Stimulated activated naive CD8-positive, alpha-beta T cell treated with anti-CD3 and anti-CD28 coated beads, Interleukin-15, amount 100 ng/mL, for 72 hours (primary cell): ENCODE measurements around the gene FBN1.

Experiments used
- ATAC-seq: fragments of 150-1000 bp; cut with Tn5 transposase; 2 replicates; pipeline ENCODE4 v1.10.0; 2021; ENCODE audit warnings: mild to moderate bottlenecking, moderate library complexity
- DNase-seq, 2 donors: peaks; one replicate each; pipeline ENCODE4 v3.0.0; 2021 to 2022
- H3K27ac Mint-ChIP-seq, 2 donors: one replicate each; pipeline ENCODE4 v1.8.0; 2022; ENCODE audit warnings: mild to moderate bottlenecking in 2 of 2, mixed read lengths in 2 of 2, moderate library complexity in 2 of 2
- H3K27me3 Mint-ChIP-seq: one replicate; pipeline ENCODE4 v1.8.0; 2022; ENCODE audit warnings: mixed read lengths
- H3K4me1 Mint-ChIP-seq: one replicate; pipeline ENCODE4 v1.8.0; 2022; ENCODE audit warnings: mild to moderate bottlenecking, mixed read lengths
- H3K4me3 Mint-ChIP-seq, 2 donors: one replicate each; pipeline ENCODE4 v1.8.0; 2022; ENCODE audit warnings: mild to moderate bottlenecking in 2 of 2, mixed read lengths in 2 of 2, moderate library complexity in 1 of 2
- H3K9me3 Mint-ChIP-seq, 2 donors: one replicate each; pipeline ENCODE4 v1.8.0; 2022; ENCODE audit warnings: mixed read lengths in 2 of 2

FBN1 gene

GRCh38 chr15:48472756-48473155 lies 172.8 kb downstream of the FBN1 start:
- Mint-ChIP-seq H3K27ac (no peak overlapping the region), H3K4me1 (no peaks in the 10 kb centered on the region), H3K27me3 (no peaks in the 10 kb centered on the region), H3K4me3 (no peak overlapping the region), H3K9me3 (no peaks in the 10 kb centered on the region)
- ATAC-seq (no peak), DNase-seq (no peak)

DNA sequence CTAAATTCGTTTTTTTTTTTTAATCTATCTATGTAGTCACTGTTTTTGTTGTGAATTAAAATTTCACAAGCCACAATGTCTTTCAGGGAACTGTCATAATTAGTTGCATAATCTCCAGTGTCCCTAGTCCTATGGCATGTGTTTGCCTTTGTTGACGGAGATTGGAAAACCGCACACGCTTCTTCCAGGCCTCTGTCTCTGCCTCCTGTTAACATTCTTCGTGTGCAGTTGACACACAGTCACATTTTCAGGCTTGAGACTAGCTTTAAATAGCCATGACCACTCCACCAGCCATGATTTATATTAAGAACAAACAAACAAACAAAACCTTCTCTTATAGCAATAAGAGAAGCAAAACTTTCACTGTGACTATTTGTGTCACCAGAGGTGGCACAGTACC lies 174.4 kb downstream of the FBN1 start:
- no peak for DNase-seq
- no peaks in the 10 kb centered on the region for H3K27me3 Mint-ChIP-seq

GRCh38 chr15:48470096-48470495 lies 175.4 kb downstream of the FBN1 start:
- DNase-seq (no peak), ATAC-seq (no peak)
- no peaks in the 10 kb centered on the region for H3K4me1 Mint-ChIP-seq
- H3K27ac Mint-ChIP-seq: no peak overlapping the region
- H3K27me3 Mint-ChIP-seq: no peaks in the 10 kb centered on the region
- H3K9me3 Mint-ChIP-seq: no peaks in the 10 kb centered on the region
- H3K4me3 Mint-ChIP-seq: no peak overlapping the region

More for the DNA sequence above, 174.4 kb downstream of the FBN1 start:
- H3K27ac Mint-ChIP-seq: no peak overlapping the region
- no peaks in the 10 kb centered on the region for H3K9me3 Mint-ChIP-seq
- no peak overlapping the region for H3K4me3 Mint-ChIP-seq
- ATAC-seq: no peak
- H3K4me1 Mint-ChIP-seq: no peaks in the 10 kb centered on the region

- DNase-seq (no peak), ATAC-seq (no peak)
- H3K9me3 Mint-ChIP-seq: no peaks in the 10 kb centered on the region
- H3K4me3 Mint-ChIP-seq: no peak overlapping the region
- no peaks in the 10 kb centered on the region for H3K4me1 Mint-ChIP-seq
- H3K27me3 Mint-ChIP-seq: no peaks in the 10 kb centered on the region
- no peak overlapping the region for H3K27ac Mint-ChIP-seq
These were observed 175.8 kb downstream of the FBN1 start for GRCh38 chr15:48469681-48470080.

DNA sequence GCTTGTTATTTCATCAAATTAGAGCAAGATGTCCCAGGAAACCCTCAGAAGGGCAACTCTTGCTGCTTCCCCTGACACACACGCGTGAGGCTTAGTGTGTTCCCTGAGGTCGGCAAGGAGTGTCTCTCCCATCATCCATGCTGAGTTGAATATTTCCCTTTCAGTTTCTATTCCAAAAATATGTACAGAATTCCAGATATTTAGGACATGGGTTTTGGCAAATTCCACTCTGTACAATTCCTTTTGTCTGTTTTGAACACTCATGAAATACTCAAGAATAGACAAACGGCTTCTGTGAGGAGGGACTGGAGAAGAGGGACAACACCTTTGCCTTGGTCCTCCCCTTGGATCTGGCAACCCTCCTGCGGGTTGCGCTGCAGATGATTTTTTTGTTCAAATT lies 176.2 kb downstream of the FBN1 start:
- Mint-ChIP-seq H3K4me1 (no peaks in the 10 kb centered on the region), H3K4me3 (no peak overlapping the region), H3K27ac (no peak overlapping the region), H3K9me3 (no peaks in the 10 kb centered on the region), H3K27me3 (no peaks in the 10 kb centered on the region)
- ATAC-seq (no peak), DNase-seq (no peak)

- H3K27me3 Mint-ChIP-seq: no peaks in the 10 kb centered on the region
- no peaks in the 10 kb centered on the region for H3K9me3 Mint-ChIP-seq
- no peak overlapping the region for H3K4me3 Mint-ChIP-seq
- ATAC-seq (no peak), DNase-seq (no peak)
- no peaks in the 10 kb centered on the region for H3K4me1 Mint-ChIP-seq
- peak overlapping the region in 1 of 2 donors; percentile 48 for H3K27ac Mint-ChIP-seq
These were observed 177.7 kb downstream of the FBN1 start for GRCh38 chr15:48467801-48468200.

GRCh38 chr15:48466820-48467219 lies 178.7 kb downstream of the FBN1 start:
- H3K27me3 Mint-ChIP-seq: no peaks in the 10 kb centered on the region
- no peak overlapping the region for H3K4me3 Mint-ChIP-seq
- DNase-seq: no peak
- no peaks in the 10 kb centered on the region for H3K9me3 Mint-ChIP-seq
- peak overlapping the region in 1 of 2 donors; percentile 72 for H3K27ac Mint-ChIP-seq
- H3K4me1 Mint-ChIP-seq: no peaks in the 10 kb centered on the region
- ATAC-seq: no peak

- ATAC-seq (no peak), DNase-seq (no peak)
- Mint-ChIP-seq H3K4me3 (no peak overlapping the region), H3K4me1 (no peaks in the 10 kb centered on the region), H3K27me3 (no peaks in the 10 kb centered on the region), H3K27ac (peak overlapping the region in 1 of 2 donors; percentile 36), H3K9me3 (no peaks in the 10 kb centered on the region)
These were observed 179.4 kb downstream of the FBN1 start for GRCh38 chr15:48466079-48466478.

DNA sequence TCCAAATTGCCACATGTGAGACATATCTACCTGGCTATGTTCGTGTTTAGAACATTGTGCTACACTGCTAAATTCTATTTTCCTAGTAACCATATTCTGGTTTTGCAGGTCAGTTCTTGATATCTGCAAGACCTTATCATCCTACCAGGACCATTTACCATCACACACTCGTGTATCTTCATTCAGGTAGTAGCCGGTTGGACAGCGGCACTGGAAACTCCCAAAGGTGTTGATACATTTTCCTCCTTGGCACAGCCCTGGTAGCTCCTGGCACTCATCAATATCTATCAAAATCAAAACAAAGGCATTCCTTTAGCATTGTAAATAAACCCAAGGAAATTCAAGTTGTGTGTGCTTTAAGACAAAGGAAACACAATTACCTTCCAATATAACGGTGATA lies 180.1 kb downstream of the FBN1 start:
- no peaks in the 10 kb centered on the region for H3K9me3 Mint-ChIP-seq
- no peaks in the 10 kb centered on the region for H3K4me1 Mint-ChIP-seq
- H3K27me3 Mint-ChIP-seq: no peaks in the 10 kb centered on the region
- ATAC-seq (no peak), DNase-seq (no peak)
- no peak overlapping the region for H3K27ac Mint-ChIP-seq
- no peak overlapping the region for H3K4me3 Mint-ChIP-seq

DNA sequence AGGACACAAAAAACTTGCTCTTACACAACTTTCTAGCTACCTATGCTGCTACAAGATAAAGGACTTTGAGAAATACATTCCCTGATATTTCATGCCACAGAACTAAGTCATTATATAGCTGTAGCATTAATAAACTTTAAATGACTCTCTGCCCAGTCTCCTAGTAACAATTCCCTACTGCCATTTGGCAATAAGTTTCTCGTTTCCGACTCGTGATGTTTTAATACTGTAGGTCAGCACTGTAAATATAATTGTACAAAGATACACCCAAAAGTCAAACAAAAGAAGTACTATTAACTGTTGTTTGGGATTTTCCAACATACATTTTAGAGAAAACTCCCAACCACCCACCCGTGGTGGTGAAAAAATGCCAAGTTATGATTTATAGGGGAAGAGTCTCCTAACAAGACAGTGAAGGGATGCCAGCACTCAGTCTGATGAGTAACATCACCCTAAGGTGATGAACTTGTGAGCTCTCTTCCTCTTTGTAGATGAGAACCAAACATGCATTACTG lies 182.1 kb downstream of the FBN1 start:
- no peak overlapping the region for H3K27ac Mint-ChIP-seq
- H3K27me3 Mint-ChIP-seq: no peaks in the 10 kb centered on the region
- DNase-seq (no peak), ATAC-seq (no peak)
- H3K9me3 Mint-ChIP-seq: no peaks in the 10 kb centered on the region
- H3K4me1 Mint-ChIP-seq: no peaks in the 10 kb centered on the region
- no peak overlapping the region for H3K4me3 Mint-ChIP-seq

- no peak for DNase-seq
- no peaks in the 10 kb centered on the region for H3K27me3 Mint-ChIP-seq
- no peaks in the 10 kb centered on the region for H3K9me3 Mint-ChIP-seq
- no peaks in the 10 kb centered on the region for H3K4me1 Mint-ChIP-seq
- H3K4me3 Mint-ChIP-seq: no peak overlapping the region
- H3K27ac Mint-ChIP-seq: no peak overlapping the region
- no peak for ATAC-seq
These were observed 182.8 kb downstream of the FBN1 start for GRCh38 chr15:48462688-48463087.

GRCh38 chr15:48459571-48460442 lies 185.7 kb downstream of the FBN1 start:
- H3K4me3 Mint-ChIP-seq: no peak overlapping the region
- no peaks in the 10 kb centered on the region for H3K4me1 Mint-ChIP-seq
- no peaks in the 10 kb centered on the region for H3K27me3 Mint-ChIP-seq
- H3K9me3 Mint-ChIP-seq: no peaks in the 10 kb centered on the region
- DNase-seq (no peak), ATAC-seq (no peak)
- no peak overlapping the region for H3K27ac Mint-ChIP-seq

DNA sequence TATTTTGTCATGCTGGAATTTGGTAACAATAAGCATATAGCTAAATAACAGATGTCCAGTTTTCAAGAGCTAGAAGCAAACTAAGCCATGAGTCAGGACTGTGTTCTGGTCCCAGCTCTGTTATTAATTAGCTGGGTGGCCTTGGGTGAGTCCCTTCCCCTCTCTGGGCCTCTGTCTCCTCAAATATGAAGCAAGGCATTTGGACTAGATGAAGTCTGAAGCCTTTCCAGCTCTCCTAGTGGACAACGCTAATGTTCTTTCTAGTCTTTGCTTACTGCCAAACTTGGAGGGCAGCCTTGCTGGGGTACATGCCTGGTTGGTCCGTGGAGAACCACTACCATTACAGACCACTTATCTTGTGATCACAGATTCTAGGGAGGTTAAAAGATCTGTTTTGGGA lies 186.6 kb downstream of the FBN1 start:
- ATAC-seq (no peak), DNase-seq (no peak)
- H3K9me3 Mint-ChIP-seq: no peaks in the 10 kb centered on the region
- no peak overlapping the region for H3K4me3 Mint-ChIP-seq
- no peaks in the 10 kb centered on the region for H3K4me1 Mint-ChIP-seq
- no peak overlapping the region for H3K27ac Mint-ChIP-seq
- H3K27me3 Mint-ChIP-seq: no peaks in the 10 kb centered on the region

DNA sequence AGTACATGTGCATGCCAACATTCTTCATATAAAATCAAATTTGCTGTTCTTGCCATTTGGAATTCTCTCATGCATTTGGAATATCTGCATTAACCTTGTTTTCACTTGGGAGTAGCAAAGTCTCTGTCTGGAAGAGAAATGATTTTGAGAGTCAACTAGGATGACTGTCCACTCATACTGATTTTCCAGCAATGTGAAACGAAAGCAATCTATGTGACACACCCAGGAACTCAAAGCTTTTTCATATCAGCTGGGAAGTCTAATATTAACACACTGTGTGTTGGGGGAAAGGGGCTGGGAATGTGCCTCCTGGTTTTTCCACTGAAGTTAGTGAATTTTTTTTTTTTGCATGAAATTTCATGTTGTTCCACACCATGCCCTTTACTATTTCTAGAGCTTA lies 189.4 kb downstream of the FBN1 start:
- no peak for ATAC-seq
- Mint-ChIP-seq H3K9me3 (no peaks in the 10 kb centered on the region), H3K4me1 (no peaks in the 10 kb centered on the region), H3K27me3 (no peaks in the 10 kb centered on the region), H3K4me3 (no peak overlapping the region), H3K27ac (no peak overlapping the region)
- no peak for DNase-seq

GRCh38 chr15:48451736-48452135 lies 193.8 kb downstream of the FBN1 start:
- Mint-ChIP-seq H3K27ac (no peak overlapping the region), H3K4me3 (no peak overlapping the region), H3K9me3 (no peaks in the 10 kb centered on the region), H3K27me3 (no peaks in the 10 kb centered on the region), H3K4me1 (no peaks in the 10 kb centered on the region)
- DNase-seq: no peak
- no peak for ATAC-seq

- H3K4me1 Mint-ChIP-seq: no peaks in the 10 kb centered on the region
- no peak overlapping the region for H3K27ac Mint-ChIP-seq
- no peaks in the 10 kb centered on the region for H3K27me3 Mint-ChIP-seq
- ATAC-seq: no peak
- no peaks in the 10 kb centered on the region for H3K9me3 Mint-ChIP-seq
- DNase-seq: no peak
- no peak overlapping the region for H3K4me3 Mint-ChIP-seq
These were observed 194.3 kb downstream of the FBN1 start for GRCh38 chr15:48451241-48451640.

DNA sequence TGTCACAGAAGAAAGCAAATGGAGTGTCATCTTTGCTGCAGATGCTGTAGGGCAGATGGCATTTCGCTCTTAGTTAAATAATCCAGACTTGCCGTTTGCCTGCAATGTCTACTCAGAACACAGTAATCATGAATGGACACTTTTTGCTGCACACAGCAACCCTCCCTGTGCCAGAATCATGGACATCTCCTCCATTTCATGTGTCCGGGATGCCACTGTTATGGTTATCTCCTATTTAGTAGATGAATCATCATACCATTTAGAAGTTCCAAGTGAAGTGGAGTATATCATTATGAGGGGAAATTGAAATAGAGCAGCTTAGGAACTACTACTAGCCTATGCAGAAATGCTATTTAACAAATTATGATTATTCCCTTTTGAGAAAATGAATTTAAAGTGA lies 195.8 kb downstream of the FBN1 start:
- ATAC-seq: no peak
- H3K9me3 Mint-ChIP-seq: no peaks in the 10 kb centered on the region
- H3K27me3 Mint-ChIP-seq: no peaks in the 10 kb centered on the region
- no peaks in the 10 kb centered on the region for H3K4me1 Mint-ChIP-seq
- H3K4me3 Mint-ChIP-seq: no peak overlapping the region
- no peak overlapping the region for H3K27ac Mint-ChIP-seq
- DNase-seq: no peak
